ENCODE measurements around the gene EDN3. TPM values are rescaled to one million over a fixed set of nuclear protein-coding genes. Genes with fewer than 3 reads are reported as not detected.

Gene EDN3
- total RNA-seq, 1 donor, result not detected

DNA sequence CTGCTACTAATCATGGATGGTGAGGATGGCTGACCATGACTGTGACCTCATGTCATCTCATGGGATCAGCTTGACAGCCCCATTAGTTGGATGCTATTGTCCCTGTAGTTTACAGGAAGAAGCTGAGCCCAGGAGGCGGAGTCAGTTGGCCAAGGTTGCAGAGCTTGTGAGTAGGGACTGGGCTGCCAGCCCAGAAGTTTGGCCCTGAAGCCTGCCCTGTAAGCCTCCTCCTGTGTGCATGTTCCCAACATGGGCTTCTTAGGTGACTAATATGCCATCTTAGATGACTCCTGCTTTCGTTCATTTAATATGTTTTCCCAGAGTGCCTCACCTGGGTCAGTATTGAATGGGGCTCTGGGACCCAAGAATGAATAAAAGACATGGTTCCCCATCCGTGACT, 6.9 kb downstream of the EDN3 start:
- DNase-seq (ENCODE audit: low read depth in 2 of 3, low spot score in 2 of 3), result no peak

- DNase-seq (ENCODE audit: low read depth in 2 of 3, low spot score in 2 of 3), result no peak
Observed at GRCh38 chr20:59308493-59309201, 8.2 kb downstream of the EDN3 start.

DNA sequence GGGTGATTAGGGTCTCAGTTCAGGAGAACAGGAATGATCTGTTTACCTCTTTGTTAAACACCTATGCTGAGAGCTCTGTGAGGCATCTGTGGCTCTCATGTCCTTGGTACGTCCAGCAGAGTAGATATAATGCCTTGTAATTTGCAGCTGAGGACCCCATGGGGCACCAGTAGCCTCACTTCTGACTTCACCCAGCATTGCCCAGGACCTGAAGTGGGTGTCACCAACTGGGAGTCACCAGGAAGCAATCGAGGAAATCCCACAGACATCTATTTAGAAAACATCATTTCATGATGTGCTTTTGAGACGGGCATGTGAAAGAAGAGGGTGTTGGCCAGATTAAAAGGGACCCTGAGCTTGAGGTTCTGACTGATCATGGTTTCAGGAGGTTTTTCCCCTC, 8.8 kb downstream of the EDN3 start:
- no peak for DNase-seq (ENCODE audit: low read depth in 2 of 3, low spot score in 2 of 3)

GRCh38 chr20:59314997-59315396, 14.6 kb downstream of the EDN3 start:
- DNase-seq (ENCODE audit: low read depth in 2 of 3, low spot score in 2 of 3), result no peak

DNA sequence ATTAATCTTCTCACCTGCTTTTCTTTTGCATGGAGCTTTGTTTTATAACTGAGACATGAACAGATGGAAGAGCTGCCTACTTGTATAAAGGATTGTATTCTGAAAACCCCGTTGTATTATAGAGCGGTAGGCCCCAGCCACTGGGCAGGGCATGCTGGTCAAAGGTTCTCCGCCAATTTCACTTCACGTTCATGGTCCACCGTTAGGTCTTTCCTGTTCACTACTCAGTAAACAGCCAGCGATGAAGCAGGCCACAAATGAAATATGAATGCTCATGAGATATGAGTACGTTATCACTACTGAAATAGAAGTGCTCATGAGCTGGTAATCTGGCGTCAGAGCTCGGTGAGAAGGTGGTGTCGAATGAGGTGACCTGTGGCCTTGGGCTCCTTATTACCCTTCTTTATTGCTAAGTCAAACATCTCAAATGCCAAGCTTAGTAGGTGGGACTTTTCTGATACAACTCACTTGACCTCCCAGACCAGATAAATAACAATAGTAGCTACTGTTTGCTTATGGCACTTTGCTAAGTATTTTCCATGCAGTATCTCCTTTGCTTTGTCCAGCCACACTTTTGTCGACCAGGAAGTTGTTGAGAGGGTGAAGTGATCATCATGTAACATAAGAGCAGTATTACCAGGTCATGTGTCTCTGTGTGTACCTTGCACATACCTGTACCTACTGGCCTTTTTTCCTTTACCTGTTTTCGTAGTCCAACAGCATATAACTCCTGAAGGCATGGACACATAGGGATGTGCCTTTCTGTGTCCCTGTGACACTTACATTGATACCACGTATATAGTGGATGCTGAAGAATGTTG, 16.7 kb downstream of the EDN3 start:
- no peak for DNase-seq (ENCODE audit: low read depth in 2 of 3, low spot score in 2 of 3)

DNA sequence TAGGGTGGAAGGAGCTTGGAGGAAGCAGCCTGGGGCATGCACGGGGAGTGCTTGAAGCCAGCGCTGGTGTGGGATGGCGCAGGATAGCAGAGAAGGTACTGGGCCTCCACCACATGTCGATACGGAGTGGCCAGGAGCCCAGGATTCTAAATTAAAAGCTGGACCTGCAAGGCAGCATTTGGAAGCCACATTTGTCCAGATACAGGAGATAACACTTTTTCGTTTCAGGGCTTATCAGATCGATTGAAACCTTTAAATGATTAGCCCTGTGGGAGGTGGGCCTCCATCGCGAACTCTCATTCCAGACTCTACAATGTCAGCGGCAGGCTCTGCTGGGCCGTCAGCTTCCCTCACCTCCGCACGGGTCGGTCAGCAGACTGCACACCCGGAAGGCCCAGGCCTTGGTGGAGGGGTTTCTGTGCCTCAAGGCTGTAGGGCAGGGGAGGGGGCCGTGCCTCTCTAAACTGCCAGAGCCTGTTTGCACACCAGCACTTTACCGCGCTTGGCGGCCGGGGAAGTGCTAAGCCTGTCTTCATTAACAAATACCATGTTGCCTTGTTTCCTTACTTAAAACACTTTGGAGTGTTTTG, 17.9 kb downstream of the EDN3 start:
- no peak for DNase-seq (ENCODE audit: low read depth in 2 of 3, low spot score in 2 of 3)

DNA sequence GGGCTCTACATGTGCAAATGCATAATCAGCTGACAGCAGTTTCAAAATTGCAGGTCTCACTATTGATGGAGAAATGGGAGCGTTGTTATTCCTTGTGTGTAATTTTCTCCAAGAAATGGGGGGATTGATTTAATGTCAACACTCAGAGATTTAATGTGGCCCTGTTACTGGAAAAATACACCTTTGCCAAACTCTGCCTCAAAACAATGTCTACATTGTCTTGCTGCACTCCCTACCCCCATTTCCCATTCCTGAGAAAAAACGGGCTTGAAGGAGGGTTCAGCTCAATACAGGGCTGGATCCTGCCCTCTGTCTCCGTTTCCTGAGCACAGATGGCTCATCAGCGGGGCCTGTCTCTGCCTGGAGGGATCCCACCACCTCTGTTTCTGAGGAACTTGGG, 18.4 kb downstream of the EDN3 start:
- no peak for DNase-seq (ENCODE audit: low read depth in 2 of 3, low spot score in 2 of 3)

DNA sequence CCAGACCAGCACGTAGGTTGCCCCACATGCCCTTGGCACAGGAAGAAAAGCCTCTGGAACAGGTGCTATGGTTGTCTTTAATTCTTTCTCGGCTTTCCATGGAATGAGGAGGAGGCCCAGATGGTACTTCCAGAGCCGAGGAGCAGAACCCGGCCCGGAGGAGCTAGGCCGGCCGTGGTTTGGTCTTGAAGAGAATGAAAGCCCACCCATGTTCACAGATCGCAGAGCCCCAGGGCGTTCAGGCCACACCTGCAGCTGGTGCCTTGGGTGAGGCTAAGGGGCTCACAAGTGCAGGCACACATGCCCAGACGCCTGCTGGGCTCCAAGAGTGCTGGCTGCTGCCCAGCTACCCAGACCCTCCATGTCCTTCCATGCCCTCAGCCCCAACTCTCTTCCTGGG, 20.0 kb downstream of the EDN3 start:
- no peak for DNase-seq (ENCODE audit: low read depth in 2 of 3, low spot score in 2 of 3)

DNA sequence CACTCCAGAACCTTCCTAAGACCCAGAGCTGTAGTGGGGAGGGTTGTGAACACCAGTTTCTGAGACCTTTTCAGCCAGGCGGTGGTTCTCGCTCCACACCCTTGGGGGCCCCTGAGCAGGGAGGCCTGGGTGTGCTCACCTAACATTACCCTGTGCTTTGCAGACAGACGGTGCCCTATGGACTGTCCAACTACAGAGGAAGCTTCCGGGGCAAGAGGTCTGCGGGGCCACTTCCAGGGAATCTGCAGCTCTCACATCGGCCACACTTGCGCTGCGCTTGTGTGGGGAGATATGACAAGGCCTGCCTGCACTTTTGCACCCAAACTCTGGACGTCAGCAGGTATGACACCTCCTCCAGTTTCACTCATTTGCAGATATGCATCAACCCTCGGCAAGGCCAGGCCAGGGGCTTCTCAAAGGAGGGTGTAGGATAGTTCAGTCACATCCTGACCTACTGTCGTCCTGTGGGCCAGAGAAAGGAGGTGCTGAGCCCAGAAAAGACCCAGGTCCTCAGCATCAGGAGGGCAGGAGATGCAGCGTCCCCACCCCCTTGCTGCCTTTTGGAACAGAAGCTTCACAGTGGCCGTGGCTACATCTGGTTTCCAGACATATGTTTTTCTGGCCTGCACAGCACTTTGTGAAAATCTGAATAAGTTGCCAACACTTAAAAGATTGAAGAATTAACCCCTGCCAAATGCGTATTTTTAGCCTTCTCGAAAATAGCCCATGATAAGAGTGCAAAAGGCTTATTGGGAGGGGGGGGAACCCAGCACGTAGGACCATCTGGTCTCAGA, 20.6 kb downstream of the EDN3 start:
- DNase-seq (ENCODE audit: low read depth in 2 of 3, low spot score in 2 of 3), result no peak

DNA sequence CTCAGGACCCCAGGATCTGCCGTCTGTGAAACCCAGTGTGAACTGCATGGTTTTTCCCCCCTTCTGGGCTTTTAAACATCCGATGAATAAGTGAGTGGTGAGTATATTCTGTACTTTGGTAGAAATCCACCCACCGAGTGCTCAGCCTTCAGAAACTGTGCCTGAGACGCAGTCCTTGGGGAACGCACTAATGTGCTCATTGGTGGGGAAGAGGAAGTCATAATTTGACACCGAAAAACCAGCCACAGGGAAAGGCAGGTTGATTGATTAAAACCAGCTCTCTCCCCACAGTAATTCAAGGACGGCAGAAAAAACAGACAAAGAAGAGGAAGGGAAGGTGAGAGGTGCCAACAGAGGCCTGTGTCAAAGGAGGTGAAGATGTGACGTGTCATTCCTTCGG, 21.7 kb downstream of the EDN3 start:
- no peak for DNase-seq (ENCODE audit: low read depth in 2 of 3, low spot score in 2 of 3)

GRCh38 chr20:59322585-59323454, 22.4 kb downstream of the EDN3 start:
- DNase-seq (ENCODE audit: low read depth in 2 of 3, low spot score in 2 of 3), result no peak

DNA sequence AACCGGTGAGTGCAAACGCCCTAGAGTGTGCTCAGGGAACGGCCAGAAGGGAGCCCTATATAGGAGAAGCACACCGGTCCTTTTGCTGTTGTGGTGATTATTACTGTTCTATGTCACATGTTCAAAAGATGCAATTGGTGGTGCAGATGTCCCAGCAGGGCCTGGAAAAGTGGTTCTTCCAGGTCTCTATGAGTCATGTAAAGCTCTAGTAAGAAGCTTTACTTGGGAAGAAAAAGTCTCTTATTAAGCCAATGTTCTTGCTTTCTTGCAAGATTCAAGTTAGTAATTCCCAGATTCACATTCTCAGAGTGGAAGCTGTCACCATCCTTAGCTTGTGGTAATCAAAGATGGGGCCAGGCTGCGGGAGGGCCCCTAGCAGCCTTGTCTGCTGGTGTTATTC, 23.3 kb downstream of the EDN3 start:
- DNase-seq (ENCODE audit: low read depth in 2 of 3, low spot score in 2 of 3), result no peak

DNA sequence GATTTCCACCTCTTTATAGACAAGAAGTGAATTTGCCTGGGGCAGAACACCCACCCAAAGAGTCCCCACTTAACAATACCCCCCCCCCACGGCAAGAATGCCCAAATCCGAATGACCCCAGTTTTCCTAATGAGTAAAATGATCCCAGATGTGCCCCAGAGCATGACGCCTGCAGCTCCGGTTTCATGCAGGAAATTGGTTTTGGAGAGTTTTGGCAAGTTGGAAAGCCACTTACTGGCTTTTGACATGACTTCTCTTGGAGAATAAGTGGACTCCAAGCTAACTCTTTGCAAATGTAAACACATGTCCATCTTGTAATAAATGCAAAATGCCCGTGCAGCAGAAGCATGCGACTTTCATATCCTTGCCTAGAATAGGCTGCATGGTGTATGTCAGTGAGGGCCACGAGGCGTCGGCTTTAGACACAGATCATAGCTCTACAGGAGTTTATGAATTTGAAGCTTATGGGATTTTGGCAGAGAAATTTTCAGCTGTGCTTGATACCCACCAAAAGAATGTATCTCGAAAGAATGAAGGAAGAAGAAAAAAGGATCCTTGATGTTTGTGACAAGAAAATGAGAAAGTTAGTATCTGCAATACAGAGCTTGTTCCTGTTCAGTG, 24.2 kb downstream of the EDN3 start:
- no peak for DNase-seq (ENCODE audit: low read depth in 2 of 3, low spot score in 2 of 3)

DNA sequence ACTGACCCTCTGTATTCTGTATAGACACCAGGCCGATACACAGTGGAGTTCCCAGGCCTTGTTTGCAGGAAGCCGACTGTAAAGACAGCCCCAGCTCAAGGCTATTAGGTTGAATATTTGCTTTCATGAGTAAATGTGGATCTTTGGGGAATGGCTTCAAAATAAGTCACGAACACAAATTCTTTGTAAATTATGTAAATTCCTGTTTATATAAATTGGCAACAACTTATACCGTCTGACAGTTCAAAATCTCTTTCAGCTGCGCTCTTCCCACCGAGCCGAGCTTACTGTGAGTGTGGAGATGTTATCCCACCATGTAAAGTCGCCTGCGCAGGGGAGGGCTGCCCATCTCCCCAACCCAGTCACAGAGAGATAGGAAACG, 24.7 kb downstream of the EDN3 start:
- DNase-seq (ENCODE audit: low read depth in 2 of 3, low spot score in 2 of 3), result no peak

- no peak for DNase-seq (ENCODE audit: low read depth in 2 of 3, low spot score in 2 of 3)
Observed at GRCh38 chr20:59326188-59326587, 25.8 kb downstream of the EDN3 start.

DNA sequence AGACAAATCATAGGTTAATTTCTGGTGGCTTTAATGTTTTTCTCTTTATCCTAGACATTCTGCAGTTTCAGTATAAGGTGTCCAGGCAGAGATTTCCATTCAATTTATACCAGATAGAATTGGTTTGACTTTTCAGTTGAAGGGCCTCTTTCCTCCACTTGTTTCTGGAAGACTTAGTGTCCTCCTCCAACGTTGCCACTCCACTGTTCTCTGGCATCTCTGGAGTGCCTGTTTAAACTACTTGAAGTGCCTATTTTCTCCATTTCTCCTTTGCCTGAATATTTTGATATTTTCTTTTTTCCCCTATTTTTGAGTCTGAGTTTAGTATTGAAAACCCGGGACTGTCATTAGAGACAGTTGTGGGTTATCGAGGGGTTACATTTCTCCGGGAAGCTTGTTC, 27.7 kb downstream of the EDN3 start:
- no peak for DNase-seq (ENCODE audit: low read depth in 2 of 3, low spot score in 2 of 3)

GRCh38 chr20:59331721-59332329, 31.4 kb downstream of the EDN3 start:
- no peak for DNase-seq (ENCODE audit: low read depth in 2 of 3, low spot score in 2 of 3)

DNA sequence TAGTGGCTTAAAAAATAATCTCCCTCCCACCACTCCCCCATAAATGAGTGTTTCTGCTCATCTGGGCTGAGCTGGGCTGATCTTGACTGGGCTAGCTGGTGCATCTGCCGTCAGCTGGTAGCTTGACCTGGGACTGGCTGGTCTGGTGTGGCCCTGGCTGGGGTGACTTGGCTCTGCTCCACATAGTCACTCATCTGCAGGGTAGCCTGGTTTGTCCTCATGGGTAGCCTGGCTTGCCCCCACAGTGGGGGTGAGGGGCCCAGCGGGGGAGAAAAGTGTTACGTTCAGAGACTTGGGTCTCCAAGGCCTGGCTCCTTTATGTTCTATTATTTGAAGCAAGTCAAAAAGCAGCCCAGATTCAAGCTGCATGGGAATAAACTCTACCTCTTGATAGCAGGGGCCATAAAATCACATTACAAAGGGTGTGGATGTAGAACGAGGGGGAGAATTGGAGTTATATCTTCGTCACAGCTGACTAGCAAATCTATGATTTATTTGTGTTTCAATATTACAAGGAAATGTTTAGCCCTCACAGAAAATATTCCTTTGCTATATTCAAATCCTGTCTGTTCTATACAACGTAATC, 32.9 kb downstream of the EDN3 start:
- no peak for DNase-seq (ENCODE audit: low read depth in 2 of 3, low spot score in 2 of 3)

DNA sequence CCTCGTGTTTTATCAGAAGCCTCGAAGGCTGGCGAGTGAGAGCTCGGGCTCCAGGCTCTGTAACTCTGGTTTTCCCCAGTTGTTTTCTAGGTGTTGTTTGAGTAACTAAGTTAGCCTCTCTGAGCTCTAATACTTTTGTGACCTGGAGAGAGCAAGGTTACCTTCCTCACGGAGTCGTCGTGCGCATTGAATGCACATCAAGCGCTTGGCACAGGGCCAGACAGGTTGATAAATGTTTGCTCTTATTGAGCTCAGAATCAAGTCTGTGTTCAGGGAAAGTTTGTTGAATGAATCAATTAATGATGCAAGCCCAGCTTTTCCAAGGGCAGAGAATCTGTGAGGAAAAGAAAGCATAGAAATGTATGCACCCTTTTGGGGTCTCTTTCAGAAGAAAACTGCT, 33.5 kb downstream of the EDN3 start:
- no peak for DNase-seq (ENCODE audit: low read depth in 2 of 3, low spot score in 2 of 3)
